ENCODE data around the gene RYR1. TPM values are rescaled to one million over a fixed set of nuclear protein-coding genes. Genes with fewer than 3 reads are reported as not detected.

Gene RYR1
- total and polyA plus RNA-seq, 2 of the 8 experiments (the other 6 are each of a cell fraction or from before 2014, with no cell fraction given): 5.8 to 11.8 TPM

GRCh38 chr19:38619361-38620174 lies 186.1 kb downstream of the RYR1 start (continued):
- no peak for TF ChIP-seq RNF2 (IDR thresholded peaks at IDR 0.05; ENCODE audit: borderline replicate concordance, low read depth, low read length, missing control alignments, poor library complexity, severe bottlenecking)
- TF ChIP-seq BACH1 (IDR thresholded peaks at IDR 0.05; ENCODE audit: low read length): no peak
- no peak for TF ChIP-seq SP2 (IDR thresholded peaks at IDR 0.05; ENCODE audit: low read length)
- no peak for TF ChIP-seq SIRT6 (IDR thresholded peaks at IDR 0.05; ENCODE audit: low read length)
- no peak for TF ChIP-seq SP4 (IDR thresholded peaks at IDR 0.05; ENCODE audit: low read length)
- no peak; the same call in 1 of the 2 replicates for TF ChIP-seq TAF1 (IDR thresholded peaks at IDR 0.05; ENCODE audit: low read depth, low read length)
- no peak for TF ChIP-seq NRF1 (IDR thresholded peaks at IDR 0.05; ENCODE audit: low read depth, low read length)
- TF ChIP-seq ATF2 (IDR thresholded peaks at IDR 0.05; ENCODE audit: low read length): no peak
- TF ChIP-seq TAF7 (optimal IDR thresholded peaks at IDR 0.05; ENCODE audit: borderline replicate concordance, low read depth, low read length): no peak
